Glomerular visceral epithelial cell (primary cell): Measurements from ENCODE around the gene LRRC74B.

ENCODE experiments used
- DNase-seq: peaks from one replicate; pipeline ENCODE4 v3.0.0-alpha.2; 2016; ENCODE audit errors: extremely low spot score

Gene LRRC74B

GRCh38 chr22:21013657-21014201, 32.0 kb upstream of the LRRC74B start:
- no peak for DNase-seq

DNA sequence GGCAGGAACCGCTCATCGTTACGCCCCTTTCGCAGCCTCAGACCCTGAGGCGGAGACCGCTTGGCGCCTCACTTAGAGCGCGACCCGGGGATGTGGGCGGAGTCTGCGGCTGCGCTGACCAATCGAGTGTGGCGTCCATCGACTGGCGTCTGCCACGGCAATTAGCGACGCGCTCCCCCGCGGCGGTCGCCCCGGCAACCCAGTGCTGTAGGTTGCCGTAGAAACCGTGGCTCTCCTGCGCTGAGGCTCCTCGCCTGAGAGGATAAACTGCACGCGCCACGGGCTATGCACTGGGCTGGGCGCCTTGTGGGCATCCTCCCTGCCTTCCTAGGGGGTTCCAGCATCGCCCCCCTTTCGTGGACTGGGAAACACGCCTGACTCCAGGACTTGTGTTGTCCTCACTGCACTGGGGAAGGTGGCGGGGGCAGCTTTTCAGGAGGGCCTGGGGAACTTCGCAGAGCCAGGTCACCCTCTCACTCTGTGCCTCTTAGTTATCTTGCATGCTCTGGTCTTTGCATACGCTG, 31.5 kb upstream of the LRRC74B start:
- peak; percentile 86 for DNase-seq

DNA sequence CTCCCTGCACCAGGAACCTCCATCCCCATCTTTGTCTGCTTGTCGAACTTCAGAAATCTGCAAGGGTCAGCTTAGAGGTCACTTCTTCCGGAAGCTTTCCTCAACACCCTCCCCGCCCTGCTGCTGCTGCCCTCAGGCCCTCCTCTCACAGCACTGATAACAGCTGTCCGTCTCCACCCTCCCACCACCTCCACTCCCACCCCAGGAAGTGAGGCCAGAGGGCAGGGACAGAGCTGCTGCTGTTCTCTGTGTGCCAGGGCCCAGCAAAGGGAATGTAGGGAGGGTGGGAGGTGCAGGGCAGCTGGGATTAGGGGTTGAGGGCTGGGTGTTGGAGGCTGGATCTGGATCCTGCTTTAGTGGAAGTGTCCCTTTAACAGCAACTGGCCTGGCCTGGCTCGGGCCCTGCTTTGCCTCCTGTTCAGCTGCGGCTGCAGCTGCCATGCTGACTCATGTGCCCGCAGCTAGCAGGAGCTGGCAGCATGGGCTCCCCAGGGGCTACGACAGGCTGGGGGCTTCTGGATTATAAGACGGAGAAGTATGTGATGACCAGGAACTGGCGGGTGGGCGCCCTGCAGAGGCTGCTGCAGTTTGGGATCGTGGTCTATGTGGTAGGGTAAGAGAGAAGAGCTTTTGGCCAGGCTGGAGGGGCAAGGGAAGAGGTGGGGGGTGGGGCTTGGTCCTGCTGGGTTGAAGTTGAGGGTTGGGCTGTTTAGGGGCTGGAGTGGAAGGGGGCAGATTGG, 30.9 kb upstream of the LRRC74B start, which contains the start of gene P2RX6:
Gene P2RX6 (plus strand): TSS at position 440 of the 740 bp plus-strand sequence. CDS start 10 bp downstream, at position 450.
- peak; percentile 42 for DNase-seq

- DNase-seq = no peak
Observed at GRCh38 chr22:21015466-21016006, 30.2 kb upstream of the LRRC74B start.

GRCh38 chr22:21016644-21017420, 28.9 kb upstream of the LRRC74B start:
- DNase-seq = no peak

DNA sequence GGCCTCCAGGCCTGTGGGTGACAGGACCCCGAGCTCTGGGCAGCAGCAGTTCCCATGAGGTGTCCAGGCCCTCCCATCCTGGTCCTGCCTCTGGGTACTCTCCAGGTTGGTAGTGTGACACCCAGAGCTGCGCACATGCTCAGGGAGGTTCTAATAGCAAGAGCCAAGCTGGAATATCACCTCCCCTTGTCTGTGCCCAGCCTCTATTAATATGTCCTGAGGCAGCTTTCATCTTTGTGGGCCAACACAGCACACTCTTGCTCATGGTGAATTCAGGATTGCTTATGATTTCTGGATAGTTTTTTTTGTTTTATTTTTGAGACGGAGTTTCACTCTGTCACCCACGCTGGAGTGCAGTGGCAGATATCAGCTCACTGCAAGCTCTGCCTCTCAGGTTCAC, 27.4 kb upstream of the LRRC74B start:
- no peak for DNase-seq

GRCh38 chr22:21020802-21021429, 24.8 kb upstream of the LRRC74B start:
- DNase-seq = no peak

- DNase-seq = no peak
Observed at GRCh38 chr22:21022507-21022906, 23.2 kb upstream of the LRRC74B start.

DNA sequence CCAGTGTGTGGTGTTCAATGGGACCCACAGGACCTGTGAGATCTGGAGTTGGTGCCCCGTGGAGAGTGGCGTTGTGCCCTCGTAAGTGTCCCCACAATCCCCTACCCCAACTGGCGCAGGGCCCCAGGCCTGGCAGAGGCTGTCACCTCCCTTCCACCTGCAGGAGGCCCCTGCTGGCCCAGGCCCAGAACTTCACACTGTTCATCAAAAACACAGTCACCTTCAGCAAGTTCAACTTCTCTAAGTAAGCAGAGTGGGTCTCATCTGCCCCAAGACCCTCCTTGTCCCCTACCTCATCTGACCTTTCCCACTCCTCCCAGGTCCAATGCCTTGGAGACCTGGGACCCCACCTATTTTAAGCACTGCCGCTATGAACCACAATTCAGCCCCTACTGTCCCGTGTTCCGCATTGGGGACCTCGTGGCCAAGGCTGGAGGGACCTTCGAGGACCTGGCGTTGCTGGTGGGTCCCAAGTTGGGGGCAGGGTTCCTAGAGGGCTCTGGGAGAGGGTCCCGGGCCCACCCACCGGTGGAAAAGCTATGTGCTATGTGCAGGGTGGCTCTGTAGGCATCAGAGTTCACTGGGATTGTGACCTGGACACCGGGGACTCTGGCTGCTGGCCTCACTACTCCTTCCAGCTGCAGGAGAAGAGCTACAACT, 22.7 kb upstream of the LRRC74B start:
- DNase-seq = no peak

- DNase-seq = no peak
Observed at GRCh38 chr22:21025266-21025665, 20.5 kb upstream of the LRRC74B start.

DNA sequence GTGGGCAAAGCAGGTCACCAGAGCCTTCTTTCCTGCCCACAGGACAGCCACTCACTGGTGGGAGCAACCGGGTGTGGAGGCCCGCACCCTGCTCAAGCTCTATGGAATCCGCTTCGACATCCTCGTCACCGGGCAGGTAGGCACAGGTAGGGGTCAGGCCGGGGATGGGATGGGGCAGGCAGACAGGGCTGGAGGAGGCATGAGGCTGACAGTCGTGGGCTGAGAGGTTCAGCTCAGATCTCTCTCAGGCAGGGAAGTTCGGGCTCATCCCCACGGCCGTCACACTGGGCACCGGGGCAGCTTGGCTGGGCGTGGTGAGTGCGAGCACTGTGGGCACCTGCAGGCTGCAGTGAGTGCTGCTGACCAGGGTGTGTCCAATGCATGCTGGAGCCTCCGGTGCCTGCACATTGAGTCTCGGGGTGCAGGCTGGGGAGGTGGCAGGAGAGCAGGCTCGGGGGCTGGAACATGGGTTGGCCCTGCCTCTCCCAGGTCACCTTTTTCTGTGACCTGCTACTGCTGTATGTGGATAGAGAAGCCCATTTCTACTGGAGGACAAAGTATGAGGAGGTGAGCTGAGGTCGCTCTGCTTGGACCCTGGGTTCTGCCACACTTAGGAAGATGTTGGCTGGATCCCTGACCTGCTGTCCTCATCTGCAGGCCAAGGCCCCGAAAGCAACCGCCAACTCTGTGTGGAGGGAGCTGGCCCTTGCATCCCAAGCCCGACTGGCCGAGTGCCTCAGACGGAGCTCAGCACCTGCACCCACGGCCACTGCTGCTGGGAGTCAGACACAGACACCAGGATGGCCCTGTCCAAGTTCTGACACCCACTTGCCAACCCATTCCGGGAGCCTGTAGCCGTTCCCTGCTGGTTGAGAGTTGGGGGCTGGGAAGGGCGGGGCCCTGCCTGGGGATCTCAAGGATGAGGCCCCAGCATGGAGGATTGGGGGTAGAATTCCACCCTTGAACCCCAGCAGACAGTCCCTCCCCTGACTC, 19.7 kb upstream of the LRRC74B start:
- DNase-seq = no peak

DNA sequence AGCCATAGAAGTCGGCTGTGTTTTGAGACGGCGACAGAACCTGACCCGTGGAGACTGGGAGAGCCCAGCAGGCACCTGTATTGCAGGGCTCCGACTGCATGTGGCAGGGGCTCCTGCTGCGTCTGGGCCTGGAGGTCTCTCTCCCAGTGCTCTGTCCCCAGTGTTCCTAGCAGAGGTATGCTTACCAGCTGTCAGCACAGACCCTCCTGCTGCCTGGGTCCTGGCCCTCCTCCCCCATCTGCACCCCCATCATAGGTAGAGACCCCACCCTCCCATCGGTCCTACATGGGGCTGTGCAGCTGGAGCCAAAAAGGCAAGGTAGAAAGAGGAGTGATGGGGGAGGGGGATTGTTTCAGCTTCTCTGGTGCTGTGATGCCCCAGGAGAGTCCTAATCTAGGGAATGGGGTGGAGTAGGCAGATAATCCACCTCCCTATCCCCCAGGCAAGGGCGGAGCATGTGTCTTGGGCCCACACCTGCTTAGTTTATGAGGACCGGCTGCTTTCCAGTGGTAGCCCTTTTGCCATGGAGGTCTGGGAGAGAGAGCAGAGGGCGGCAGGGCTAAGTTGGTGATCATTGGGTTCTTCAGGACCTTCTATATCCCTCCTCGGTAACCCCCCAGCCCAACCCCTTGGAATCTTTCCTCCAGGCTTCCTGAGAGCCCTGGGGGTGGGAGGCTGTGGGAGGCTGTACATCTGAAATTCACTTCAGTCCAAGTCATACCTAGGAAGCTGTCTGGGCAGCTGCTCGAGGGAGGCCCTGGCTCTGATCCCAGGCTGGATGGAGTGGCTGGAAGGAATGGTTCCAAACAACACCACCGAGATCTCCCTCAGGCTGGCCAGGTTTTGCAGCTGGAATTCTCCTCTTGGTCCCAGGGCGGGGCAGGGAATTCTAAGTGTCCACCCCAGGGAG, 18.7 kb upstream of the LRRC74B start:
- no peak for DNase-seq

DNA sequence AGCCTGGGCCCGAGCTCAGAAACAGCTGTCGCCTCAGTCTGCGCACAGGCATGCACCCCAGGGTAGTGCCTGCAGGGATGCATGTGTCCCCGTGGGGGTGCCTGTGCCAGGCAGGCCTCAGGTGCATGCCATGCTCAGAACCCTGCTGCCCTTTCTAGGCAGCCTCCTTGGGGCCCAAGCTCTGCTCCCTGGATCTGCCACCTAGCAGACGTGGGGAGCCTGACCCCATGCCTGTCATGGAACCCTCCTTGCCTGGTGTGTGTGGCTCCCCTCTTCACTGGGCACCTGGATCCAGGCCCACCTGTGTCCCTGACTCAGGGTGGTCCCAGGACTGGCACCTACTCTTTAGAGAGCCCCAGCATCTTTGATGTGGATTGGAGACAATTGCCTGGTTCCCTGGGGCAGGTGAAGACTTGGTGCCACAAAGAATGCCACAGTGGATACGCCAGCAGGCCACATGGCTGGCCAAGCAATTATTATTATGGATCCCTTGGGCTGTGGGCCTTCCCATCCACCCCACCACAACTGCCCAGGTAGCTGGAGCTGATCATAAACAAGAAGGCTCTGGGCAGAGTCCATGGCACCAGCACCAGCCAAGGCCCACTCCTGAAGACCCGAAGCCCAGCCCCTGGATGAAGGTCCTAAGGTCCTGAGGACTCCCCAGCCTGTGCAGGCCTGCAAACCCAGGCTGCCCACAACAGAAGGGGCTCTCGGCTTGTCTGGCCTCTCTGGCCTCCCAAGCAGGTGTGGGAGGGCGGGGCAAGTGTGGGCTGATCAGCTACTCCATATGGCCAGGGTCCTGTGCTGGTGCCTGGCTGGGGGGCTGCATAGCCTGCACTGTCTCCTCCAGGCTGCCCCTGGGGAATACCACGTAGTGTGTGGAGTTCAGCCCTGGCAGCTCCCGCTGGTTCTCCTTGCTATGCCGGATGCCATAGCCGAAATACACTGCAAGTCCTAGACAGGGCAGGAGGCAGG, 17.2 kb upstream of the LRRC74B start:
- no peak for DNase-seq

- no peak for DNase-seq
Observed at GRCh38 chr22:21029486-21030025, 16.2 kb upstream of the LRRC74B start.

GRCh38 chr22:21030032-21030431, 15.7 kb upstream of the LRRC74B start:
- no peak for DNase-seq

- no peak for DNase-seq
Observed at GRCh38 chr22:21030621-21031544, 14.9 kb upstream of the LRRC74B start.
